Lung (tissue), 12 donors: ENCODE measurements around the gene CCDC92. TPM values are rescaled to one million over a fixed set of nuclear protein-coding genes. Genes with fewer than 3 reads are reported as not detected.
"Not testable (repeated sequence)": the region's sequence is repeated elsewhere in the genome, so short reads cannot be mapped to it uniquely, and the experiment has no call there.

ENCODE experiments used
- ATAC-seq: fragments of 200-7000 bp; cut with Tn5 transposase; one replicate; pipeline ENCODE4 v1.9.1; 2020; ENCODE audit warnings: moderate number of reproducible peaks; ENCODE audit not compliant: insufficient read depth, low FRiP score
- DNase-seq, 3 donors: peaks; one replicate each; pipeline ENCODE4 v3.0.0-alpha.2; 2013 to 2017
- H3K27ac ChIP-seq, 2 donors: one replicate each; pipeline ENCODE4 v1.5.1; 2013; ENCODE audit warnings: mild to moderate bottlenecking in 2 of 2, moderate library complexity in 2 of 2, control low read depth in 1 of 2, inconsistent platforms in 1 of 2, low read depth in 1 of 2, low read length in 1 of 2
- H3K27me3 ChIP-seq, 3 donors: one replicate each; pipeline ENCODE4 v1.5.1; 2013; ENCODE audit warnings: low read length in 2 of 3; ENCODE audit not compliant: control insufficient read depth in 3 of 3, insufficient read depth in 3 of 3
- H3K36me3 ChIP-seq, 4 donors: one replicate each; pipeline ENCODE4 v1.5.1; 2013; ENCODE audit warnings: low read length in 4 of 4, mild to moderate bottlenecking in 1 of 4, moderate library complexity in 1 of 4; ENCODE audit not compliant: control insufficient read depth in 4 of 4, insufficient read depth in 4 of 4
- H3K4me1 ChIP-seq, 5 donors: one replicate each; pipeline ENCODE4 v1.5.1; 2013; ENCODE audit warnings: low read length in 5 of 5, mild to moderate bottlenecking in 2 of 5, moderate library complexity in 1 of 5; ENCODE audit not compliant: control insufficient read depth in 5 of 5, insufficient read depth in 5 of 5
- H3K4me3 ChIP-seq: one replicate; pipeline ENCODE4 v1.5.1; 2013; ENCODE audit warnings: mild to moderate bottlenecking, control low read depth, moderate library complexity
- H3K9ac ChIP-seq, 2 donors: one replicate each; pipeline ENCODE4 v1.5.1; 2013; ENCODE audit warnings: low read length in 2 of 2, control low read depth in 1 of 2; ENCODE audit not compliant: insufficient read depth in 1 of 2
- H3K9me3 ChIP-seq, 4 donors: one replicate each; pipeline ENCODE4 v1.5.1; 2013; ENCODE audit warnings: low read length in 3 of 4, mild to moderate bottlenecking in 1 of 4, moderate library complexity in 1 of 4; ENCODE audit not compliant: control insufficient read depth in 4 of 4, insufficient read depth in 3 of 4
- WGBS, 2 donors: extraction: QIAGEN DNeasy Blood & Tissue Kit; methylation state at CpG; one replicate each; pipeline ENCODE4 v1.1.7; 2013; 5-methylcytosine and 5-hydroxymethylcytosine counted together
- polyA plus RNA-seq, 2 donors: library from polyadenylated mRNA; stranded (reverse); fragments of 200-250 nt; gene quantifications; one replicate each; pipeline ENCODE4 v1.2.1, GENCODE V29; 2013
- total RNA-seq, 2 donors: library from RNA; depleted of rRNA in 1 of 2; stranded (reverse); fragments of >200 nt in 1 of 2; gene quantifications; one replicate each; pipeline ENCODE4 v1.2.1, GENCODE V29; 2014 to 2021
- TF ChIP-seq, protein P1 (sequence below): IDR thresholded peaks from 2 replicates; pipeline ENCODE4 v1.5.1; 2012; ENCODE audit warnings: mild to moderate bottlenecking; ENCODE audit errors: control extremely low read depth, extremely low read depth
- donor health status: control.
- donor health status: control.
- donor health status: Bipolar disorder and iron deficiency.
- donor health status: healthy.
- donor health status: DM: yes; HTN: yes; CAD: no.

The CCDC92 gene
- total and polyA plus RNA-seq, 4 donors = 17.7 to 55.5 (median 34.8) TPM

DNA sequence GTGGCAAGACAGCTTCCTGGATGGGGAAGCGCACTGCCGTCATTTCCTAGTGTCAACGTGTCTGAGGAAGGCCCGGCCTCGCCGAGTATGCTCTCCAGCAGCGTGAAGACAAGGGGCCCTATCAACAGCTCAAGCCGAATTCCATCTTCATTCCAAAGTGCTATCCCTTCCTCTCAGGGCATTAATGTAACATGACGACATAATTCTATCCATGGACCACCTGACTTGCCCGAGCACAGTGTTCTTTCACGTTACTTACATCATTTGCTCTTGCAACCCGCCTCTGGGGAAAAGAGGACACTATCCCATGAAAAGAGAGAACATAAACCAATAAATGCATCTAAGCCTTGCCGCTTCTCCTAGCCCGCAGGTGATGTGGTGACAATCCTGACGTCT, 22.9 kb downstream of the CCDC92 start:
- Histone ChIP-seq H3K27ac (no peak overlapping the region), H3K4me1 (peaks cover 12 to 32% (median 14%) of the 10 kb centered on the region in 5 donors), H3K27me3 (no peaks in the 10 kb centered on the region), H3K36me3 (no peaks in the 10 kb centered on the region), H3K9me3 (no peaks in the 10 kb centered on the region), H3K9ac (no peak overlapping the region), H3K4me3 (no peak overlapping the region)
- ATAC-seq = no peak
- TF ChIP-seq, protein P1, sequence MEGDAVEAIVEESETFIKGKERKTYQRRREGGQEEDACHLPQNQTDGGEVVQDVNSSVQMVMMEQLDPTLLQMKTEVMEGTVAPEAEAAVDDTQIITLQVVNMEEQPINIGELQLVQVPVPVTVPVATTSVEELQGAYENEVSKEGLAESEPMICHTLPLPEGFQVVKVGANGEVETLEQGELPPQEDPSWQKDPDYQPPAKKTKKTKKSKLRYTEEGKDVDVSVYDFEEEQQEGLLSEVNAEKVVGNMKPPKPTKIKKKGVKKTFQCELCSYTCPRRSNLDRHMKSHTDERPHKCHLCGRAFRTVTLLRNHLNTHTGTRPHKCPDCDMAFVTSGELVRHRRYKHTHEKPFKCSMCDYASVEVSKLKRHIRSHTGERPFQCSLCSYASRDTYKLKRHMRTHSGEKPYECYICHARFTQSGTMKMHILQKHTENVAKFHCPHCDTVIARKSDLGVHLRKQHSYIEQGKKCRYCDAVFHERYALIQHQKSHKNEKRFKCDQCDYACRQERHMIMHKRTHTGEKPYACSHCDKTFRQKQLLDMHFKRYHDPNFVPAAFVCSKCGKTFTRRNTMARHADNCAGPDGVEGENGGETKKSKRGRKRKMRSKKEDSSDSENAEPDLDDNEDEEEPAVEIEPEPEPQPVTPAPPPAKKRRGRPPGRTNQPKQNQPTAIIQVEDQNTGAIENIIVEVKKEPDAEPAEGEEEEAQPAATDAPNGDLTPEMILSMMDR = no peak
- 92 to 93% methylated on average over 15 of the region's 15 CpGs for WGBS, 2 donors
- no peak for DNase-seq

DNA sequence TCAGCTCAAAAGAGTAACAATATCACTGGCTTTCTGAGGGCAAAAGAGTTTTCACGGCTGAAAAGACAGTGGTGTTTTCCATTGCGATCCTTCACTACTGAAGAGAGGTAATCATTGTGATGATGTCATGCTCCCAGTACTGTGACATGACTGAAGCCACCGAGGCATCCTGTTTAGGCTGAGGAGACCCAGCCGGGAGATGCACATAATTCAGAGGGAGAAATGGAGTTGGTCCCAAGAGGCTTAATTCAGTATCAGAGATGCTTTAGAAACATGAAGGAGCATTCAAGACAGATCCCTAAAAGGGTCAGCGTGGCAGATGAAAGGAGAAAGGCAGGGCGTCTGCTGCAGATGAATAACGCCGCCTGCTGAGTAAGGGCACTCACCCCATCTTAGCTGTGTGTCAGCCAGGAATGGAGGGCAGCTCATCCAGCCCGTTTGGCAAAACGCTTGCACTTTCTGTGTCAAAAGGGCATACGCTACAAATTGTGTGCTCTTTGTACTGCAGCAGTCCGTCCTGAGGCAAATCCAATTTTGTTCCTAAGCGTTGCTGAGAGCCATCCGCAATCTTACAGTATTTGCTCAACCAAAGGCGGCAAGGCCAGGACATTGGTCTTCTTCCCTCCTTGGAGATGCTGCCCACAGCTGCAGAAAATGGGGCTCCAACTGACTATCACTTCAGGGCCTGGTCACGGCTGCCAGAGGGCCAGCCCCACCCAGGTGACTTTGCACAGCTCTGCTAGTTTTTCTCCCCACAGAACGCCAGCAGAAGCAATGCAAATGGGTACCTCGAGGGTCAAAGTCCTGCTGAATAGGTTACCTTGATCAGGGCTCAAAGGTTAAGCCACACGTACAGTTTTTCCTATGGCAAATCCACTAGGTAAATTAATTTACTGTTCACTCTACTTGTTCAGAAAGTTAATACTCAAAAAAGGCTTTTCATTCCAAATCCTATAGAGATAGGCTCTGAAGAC, 23.5 kb downstream of the CCDC92 start:
- peaks cover 11 to 32% (median 14%) of the 10 kb centered on the region in 5 donors for H3K4me1 ChIP-seq
- no peaks in the 10 kb centered on the region for H3K27me3 ChIP-seq
- no peak overlapping the region for H3K4me3 ChIP-seq
- H3K36me3 ChIP-seq = peaks cover 0 to 3% (median 2%) of the 10 kb centered on the region in 4 donors
- WGBS, 2 donors = 83 to 89% methylated on average over 19 of the region's 19 CpGs
- TF ChIP-seq, protein P1 = no peak
- ATAC-seq (no peak), DNase-seq (peak in 1 of 3 donors; percentile 21)
- no peak overlapping the region for H3K27ac ChIP-seq
- H3K9me3 ChIP-seq = no peaks in the 10 kb centered on the region
- H3K9ac ChIP-seq = no peak overlapping the region

DNA sequence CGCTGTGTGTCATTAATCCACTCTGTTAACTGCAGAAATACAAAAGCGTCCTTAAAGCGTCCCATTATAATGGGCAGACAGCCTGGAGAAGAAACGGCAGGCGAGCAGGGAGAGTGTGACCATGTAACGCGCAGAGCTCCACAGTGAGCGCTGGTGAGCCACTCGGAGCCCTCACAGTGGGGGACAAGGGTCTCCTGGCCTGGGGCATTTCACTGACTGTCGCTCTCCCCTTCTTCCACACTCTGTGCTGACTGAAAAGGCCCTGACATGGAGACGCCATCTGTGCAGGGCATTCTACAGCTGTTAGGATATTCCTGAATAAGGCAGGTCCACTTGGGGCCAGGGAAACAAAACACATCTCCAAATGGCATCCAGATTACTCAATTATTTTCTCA, 24.2 kb downstream of the CCDC92 start:
- Histone ChIP-seq H3K9me3 (no peaks in the 10 kb centered on the region), H3K4me1 (peaks cover 11 to 38% (median 18%) of the 10 kb centered on the region in 5 donors), H3K9ac (no peak overlapping the region), H3K4me3 (no peak overlapping the region), H3K27ac (no peak overlapping the region), H3K36me3 (peaks cover 0 to 4% (median 3%) of the 10 kb centered on the region in 4 donors), H3K27me3 (no peaks in the 10 kb centered on the region)
- TF ChIP-seq, protein P1 = no peak
- no peak for DNase-seq
- no peak for ATAC-seq
- 96 to 98% methylated on average over 11 of the region's 11 CpGs for WGBS, 2 donors

DNA sequence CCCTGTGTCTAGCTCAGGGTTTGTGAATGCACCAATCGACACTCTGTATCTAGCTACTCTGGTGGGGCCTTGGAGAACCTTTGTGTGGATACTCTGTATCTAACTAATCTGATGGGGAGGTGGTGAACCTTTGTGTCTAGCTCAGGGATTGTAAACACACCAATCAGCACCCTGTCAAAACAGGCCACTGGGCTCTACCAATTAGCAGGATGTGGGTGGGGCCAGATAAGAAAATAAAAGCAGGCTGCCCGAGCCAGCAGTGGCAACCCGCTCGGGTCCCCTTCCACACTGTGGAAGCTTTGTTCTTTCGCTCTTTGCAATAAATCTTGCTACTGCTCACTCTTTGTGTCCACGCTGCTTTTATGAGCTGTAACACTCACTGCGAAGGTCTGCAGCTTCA, 25.1 kb downstream of the CCDC92 start:
- not testable (repeated sequence) for H3K9ac ChIP-seq, H3K36me3 ChIP-seq, ATAC-seq, H3K4me3 ChIP-seq, H3K27ac ChIP-seq, DNase-seq, H3K27me3 ChIP-seq, H3K9me3 ChIP-seq
- H3K4me1 ChIP-seq = peaks cover 11 to 42% (median 21%) of the 10 kb centered on the region in 5 donors
- 85 to 87% methylated on average over 6 of the region's 7 CpGs for WGBS, 2 donors

DNA sequence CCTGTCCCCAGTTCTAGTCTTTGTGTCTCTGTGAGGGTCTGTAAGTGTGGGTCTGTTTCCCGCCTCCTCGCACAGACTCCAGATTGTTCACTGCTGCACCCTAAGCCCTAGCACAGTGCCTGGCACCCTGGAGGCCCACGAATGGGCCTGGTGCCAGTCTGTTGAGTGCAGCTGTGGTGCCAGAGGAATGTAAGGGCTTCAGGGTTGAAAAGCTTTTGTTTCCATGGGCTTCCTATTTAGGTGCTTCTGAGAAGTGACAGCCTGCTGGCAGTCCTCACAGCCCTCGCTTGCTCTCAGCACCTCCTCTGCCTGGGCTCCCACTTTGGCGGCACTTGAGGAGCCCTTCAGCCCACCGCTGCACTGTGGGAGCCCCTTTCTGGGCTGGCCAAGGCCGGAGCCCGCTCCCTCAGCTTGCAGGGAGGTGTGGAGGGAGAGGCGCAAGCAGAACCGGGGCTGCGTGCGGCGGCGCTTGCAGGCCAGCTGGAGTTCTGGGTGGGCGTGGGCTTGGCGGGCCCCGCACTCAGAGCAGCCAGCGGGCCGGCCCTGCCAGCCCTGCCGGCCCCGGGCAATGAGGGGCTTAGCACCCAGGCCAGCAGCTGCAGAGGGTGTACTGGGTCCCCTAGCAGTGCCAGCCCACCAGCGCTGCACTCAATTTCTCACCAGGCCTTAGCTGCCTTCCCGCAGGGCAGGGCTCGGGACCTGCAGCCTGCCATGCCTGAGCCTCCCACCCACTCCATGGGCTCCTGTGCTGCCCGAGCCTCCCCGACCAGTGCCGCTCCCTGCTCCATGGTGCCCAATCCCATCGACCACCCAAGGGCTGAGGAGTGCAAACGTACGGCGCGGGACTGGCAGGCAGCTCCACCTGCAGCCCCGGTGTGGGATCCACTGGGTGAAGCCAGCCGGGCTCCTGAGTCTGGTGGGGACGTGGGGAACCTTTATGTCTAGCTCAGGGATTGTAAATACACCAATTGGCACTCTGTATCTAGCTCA, 25.8 kb downstream of the CCDC92 start:
- H3K9me3 ChIP-seq, H3K4me3 ChIP-seq, H3K27me3 ChIP-seq, H3K36me3 ChIP-seq, H3K9ac ChIP-seq: not testable (repeated sequence)
- peak overlapping the region in 1 of 2 donors; percentile 7 for H3K27ac ChIP-seq
- DNase-seq (peak in 2 of 3 donors; percentile 29 to 53), ATAC-seq (peak; percentile 57)
- WGBS, 2 donors = 79 to 92% methylated on average over 34 of the region's 35 CpGs
- peaks cover 8 to 39% (median 15%) of the 10 kb centered on the region in 5 donors for H3K4me1 ChIP-seq
